NK-92 (cell line): Measurements from ENCODE around the gene PYGB.

Experiments used
- DNase-seq: peaks from one replicate; lab custom pipeline; 2025; ENCODE audit not compliant: unreplicated experiment; lab: John Stamatoyannopoulos, UW

PYGB gene

GRCh38 chr20:25269057-25269832 is 21.4 kb downstream of the PYGB start:
- no peak for DNase-seq

DNA sequence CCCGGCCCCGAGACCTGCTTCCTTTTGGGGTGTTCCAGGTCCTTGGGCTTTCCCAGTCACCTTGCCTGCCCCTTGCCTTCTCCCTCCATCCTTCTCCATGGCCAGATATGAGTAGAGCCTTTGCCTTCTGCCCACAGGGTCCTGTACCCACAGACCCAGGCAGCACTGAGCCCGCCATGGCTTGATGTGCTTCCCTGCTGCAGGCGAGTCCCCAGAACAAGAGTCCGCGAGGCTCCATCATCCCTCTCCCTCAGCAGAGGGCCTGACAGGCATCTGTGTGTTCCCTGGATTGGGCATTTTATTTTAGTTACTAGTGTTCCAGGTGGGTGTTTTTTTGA is 21.9 kb downstream of the PYGB start:
- no peak for DNase-seq

- DNase-seq, result no peak
Observed at GRCh38 chr20:25270829-25271251, 23.0 kb downstream of the PYGB start.

- DNase-seq, result no peak
Observed at GRCh38 chr20:25271486-25272222, 23.8 kb downstream of the PYGB start.

GRCh38 chr20:25272223-25273000 is 24.5 kb downstream of the PYGB start:
- DNase-seq, result no peak

DNA sequence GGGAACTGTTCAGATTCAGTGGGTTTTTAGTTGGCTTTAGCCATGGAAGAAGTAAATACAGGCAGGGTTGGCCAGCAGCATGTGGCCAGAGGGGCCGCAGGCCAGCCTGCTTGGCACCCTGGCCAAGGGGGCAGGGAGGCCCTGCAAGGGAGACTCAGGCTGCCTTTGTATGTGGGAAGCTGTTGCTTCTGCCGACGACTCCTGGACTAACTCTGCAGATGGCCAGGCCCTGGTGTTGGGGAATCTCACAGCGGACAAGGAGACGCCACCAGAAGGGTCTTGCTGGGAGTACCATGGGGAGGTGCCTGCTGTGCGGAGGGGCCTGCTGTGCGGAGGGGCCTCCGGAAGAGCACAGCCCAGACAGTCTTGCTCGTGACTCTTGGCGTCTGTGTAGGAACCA is 25.2 kb downstream of the PYGB start:
- no peak for DNase-seq

DNA sequence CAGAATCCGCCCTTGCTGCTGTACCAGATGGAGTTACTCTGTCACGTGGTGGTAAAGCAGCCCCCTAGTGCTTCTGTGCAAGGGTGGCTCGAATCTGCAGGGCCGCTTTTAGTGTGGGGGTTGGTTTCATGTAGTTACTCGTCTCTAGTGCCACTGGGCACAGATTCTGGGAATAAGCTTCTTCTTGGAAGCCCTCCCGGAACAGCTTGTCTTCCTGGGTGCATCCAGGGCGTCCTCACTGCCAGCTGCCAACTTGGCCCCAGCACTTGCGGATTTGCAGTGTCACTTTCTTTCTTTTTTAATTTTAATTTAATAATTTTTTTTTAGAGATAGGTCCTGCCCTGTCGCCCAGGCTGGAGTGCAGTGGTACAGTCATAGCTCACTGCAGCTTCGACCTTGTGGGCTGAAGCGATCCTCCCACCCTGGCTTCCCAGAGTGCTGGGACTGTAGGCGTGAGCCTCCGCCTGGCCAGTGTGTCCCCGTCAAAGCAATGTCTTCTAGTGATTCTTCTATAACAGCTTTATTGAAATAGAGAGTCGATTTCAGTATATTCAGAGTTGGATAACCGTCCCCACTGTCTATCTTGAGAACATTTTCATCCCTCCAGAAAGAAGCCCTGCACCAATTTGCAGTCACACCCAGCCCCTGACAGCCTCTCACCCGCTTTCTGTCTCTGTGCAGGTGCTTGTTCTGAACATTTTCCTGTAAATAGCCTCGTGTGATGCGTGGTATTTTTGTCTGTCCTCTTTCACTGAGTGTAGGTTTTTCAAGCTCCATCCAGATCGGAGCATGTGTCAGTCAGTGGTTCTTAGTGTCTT is 25.9 kb downstream of the PYGB start:
- no peak for DNase-seq

GRCh38 chr20:25274481-25274880 is 26.6 kb downstream of the PYGB start:
- DNase-seq, result no peak

DNA sequence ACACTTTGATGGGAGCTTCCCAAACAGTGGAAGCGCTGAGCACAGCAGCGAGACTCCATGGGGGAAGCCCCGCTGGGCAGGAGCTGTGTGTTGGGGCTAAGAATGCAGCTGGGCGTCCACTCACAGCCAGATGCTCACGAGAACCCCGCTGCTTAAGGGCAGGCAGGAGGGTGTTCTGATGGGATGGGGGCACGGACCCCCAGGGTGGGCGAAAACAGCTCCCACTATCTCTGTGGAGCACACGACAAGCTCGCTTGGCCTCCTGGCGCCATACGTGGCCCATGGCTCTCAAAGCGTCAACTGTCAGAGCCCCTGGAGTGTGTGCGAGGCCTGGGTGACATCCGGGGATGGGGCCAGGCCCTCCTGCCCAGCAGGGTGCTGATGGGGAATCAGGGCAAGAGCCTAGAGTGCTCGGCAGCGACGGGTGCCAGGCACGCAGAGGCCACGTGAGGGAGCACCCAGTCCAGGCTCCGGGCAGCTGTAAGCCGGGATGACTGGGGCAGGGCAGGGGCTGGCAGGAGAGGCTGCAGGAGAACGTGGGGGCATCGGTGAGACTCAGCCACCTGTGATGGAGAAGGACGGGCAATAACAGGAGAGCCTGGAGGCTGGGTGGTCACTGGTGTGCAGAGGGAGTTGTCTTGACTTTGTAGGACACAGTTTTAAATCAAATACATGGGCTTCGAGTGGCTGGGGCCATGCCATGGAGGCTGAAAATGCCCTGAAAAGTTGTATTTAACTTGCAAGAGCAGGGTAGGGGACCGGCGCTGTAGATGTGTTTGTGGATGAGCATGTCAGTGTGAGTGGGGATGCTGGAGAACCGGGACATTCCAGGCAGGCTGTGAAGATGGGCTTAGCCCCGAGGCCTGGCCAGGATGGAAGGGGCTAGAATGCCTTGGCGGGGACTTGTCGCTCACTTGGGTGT is 27.3 kb downstream of the PYGB start:
- no peak for DNase-seq

GRCh38 chr20:25275813-25276532 is 28.1 kb downstream of the PYGB start:
- no peak for DNase-seq

DNA sequence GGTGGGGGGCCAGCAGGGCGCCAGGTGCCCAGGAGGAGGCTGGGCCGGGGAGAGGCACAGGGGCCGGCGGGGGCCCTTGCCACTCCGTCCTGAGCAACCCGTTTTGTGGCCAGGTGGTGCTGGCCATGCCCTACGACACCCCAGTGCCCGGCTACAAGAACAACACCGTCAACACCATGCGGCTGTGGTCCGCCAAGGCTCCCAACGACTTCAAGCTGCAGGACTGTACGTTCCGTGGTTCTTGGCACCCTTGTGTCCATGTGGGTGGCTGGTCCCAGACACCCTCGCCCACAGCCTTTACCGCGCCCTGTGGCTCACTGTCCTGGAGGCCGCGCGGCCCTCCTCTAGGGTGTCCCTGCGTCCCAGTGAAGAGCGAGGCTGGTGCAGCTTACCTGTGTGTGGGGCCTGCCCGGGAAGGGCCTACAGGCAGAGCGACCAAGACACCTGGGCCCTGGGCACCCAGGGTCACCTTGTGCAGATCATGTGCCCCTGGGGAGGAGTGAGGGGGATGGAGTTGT is 28.7 kb downstream of the PYGB start:
- no peak for DNase-seq

DNA sequence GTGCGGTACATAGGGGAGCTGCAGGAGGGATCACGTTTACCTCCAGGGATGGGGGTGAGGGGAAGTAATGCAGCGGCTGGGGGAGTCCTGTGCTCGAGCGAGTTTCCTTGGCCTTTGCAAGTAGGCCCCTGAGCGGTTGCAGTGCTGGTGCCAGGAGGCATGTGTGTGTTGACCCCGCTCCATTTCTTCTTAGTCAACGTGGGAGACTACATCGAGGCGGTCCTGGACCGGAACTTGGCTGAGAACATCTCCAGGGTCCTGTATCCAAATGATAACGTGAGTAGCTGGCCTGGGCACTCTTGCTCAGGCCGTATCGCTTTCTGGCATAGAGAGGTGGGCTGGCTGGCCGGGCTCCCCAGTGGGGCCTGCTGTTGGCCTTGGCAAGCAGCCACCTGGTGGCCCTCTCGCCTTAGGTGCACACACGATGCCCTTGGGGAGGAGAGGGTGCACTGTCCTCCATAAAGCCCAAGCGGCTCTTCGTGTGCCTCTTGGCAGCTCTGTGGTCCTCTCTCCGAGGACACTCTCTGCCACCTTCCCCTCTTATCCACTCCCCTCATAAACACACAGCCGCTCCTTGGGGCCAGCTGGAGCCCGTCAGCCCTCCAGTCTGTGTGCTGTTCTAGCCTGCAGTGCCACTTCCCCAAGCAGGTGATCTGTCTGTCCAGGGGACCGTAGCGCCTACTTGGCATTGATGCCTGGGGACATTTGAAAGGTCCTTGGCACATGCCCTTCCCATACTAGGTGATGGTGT is 29.3 kb downstream of the PYGB start:
- no peak for DNase-seq

- DNase-seq, result no peak
Observed at GRCh38 chr20:25277941-25278521, 30.1 kb downstream of the PYGB start.

DNA sequence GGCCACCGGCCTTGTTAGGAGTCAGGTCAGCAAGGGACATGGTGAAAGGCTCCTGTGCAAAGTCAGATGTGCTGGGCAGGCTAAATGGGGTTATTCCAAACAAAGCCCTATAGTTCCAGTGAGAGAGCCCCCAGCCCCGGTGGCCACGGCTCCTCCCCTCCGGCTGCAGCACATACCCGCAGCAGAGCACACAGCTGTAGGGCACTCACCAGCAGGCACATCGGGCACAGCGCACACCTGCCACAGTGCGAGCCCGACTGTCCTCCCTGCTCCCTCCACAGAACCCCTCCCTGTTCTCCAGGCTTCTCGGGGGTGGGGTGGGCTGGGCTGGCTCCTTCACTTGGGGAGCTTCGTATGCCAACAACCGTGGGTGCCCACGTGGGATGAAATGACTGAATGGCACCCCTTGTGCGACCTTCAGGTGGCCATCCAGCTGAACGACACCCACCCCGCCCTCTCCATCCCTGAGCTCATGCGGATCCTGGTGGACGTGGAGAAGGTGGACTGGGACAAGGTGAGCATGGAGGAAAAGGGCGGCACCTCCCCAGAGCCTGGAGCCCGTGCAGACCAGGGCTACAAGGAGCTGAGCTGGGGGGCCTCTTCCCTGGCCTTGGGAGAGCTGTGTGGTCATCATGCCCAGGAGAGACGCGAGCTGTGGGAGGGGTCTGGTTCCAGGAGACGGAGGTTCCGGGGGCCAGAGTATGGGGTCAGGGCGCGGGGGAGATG is 30.9 kb downstream of the PYGB start:
- DNase-seq, result no peak

DNA sequence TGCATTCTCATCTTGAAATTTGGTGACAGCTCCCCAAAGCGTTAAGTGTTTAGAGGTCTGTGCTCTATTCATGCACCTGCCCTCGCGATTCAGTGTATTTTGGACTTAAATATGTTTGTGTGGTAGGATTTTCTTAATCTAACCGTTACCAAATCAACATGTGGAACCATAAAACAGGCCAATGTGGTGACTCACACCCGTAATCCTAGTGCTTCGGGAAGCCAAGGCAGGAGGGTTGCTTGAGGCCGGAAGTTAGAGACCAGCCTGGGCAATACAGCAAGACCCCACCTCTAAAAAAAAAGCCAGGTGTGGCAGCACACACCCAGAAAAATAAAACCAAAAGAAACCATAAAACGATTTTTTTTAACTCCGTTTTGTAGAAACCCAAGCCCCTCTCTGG is 31.5 kb downstream of the PYGB start:
- no peak for DNase-seq

- DNase-seq, result no peak
Observed at GRCh38 chr20:25280051-25280573, 32.2 kb downstream of the PYGB start.
